SH-SY5Y (cell line): ENCODE measurements around the gene SNRNP70.

ENCODE experiments used
- GATA2 ChIP-seq: IDR thresholded peaks from 2 replicates; pipeline ENCODE4 v1.6.1; 2011; ENCODE audit warnings: mild to moderate bottlenecking, low read depth, low read length
- GATA3 ChIP-seq: IDR thresholded peaks from 2 replicates; pipeline ENCODE4 v1.6.1; 2011; ENCODE audit warnings: low read depth, mild to moderate bottlenecking, low read length, moderate library complexity

- no peak for TF ChIP-seq GATA3
- no peak for TF ChIP-seq GATA2
These were observed 17.7 kb upstream of the SNRNP70 start for GRCh38 chr19:49067554-49067953.
